ENCODE data around the gene IL1A. TPM values are rescaled to one million over a fixed set of nuclear protein-coding genes. Genes with fewer than 3 reads are reported as not detected.

IL1A gene
- total and polyA plus RNA-seq, 9 donors: 0.09 to 0.12 TPM; not detected in 7

- H3K4me1 ChIP-seq (ENCODE audit: control insufficient read depth, insufficient read depth, low read length): peaks cover 4% of the 10 kb centered on the region
- H3K27me3 ChIP-seq (ENCODE audit: control insufficient read depth, insufficient read depth, low read length): no peaks in the 10 kb centered on the region
- no peak overlapping the region for H3K27ac ChIP-seq (ENCODE audit: low read length)
- no peaks in the 10 kb centered on the region for H3K36me3 ChIP-seq (ENCODE audit: control insufficient read depth, insufficient read depth, low read length)
- H3K9me3 ChIP-seq (replicated peaks; ENCODE audit: control insufficient read depth, low read depth, low read length): no peaks in the 10 kb centered on the region
- DNase-seq: no peak
- 60% methylated on average over 3 of the region's 5 CpGs for WGBS (ENCODE audit: insufficient coverage)
- no peak overlapping the region for H3K4me3 ChIP-seq (ENCODE audit: low read length)
These were observed 45.0 kb upstream of the IL1A start for GRCh38 chr2:112829101-112829960.

GRCh38 chr2:112828251-112828691 lies 44.0 kb upstream of the IL1A start:
- WGBS (ENCODE audit: insufficient coverage): no CpG with 5 or more reads among the region's 3 CpGs
- Histone ChIP-seq H3K27ac (ENCODE audit: low read length) (no peak overlapping the region), H3K36me3 (ENCODE audit: control insufficient read depth, insufficient read depth, low read length) (no peaks in the 10 kb centered on the region), H3K4me3 (ENCODE audit: low read length) (no peak overlapping the region), H3K4me1 (ENCODE audit: control insufficient read depth, insufficient read depth, low read length) (peaks cover 4% of the 10 kb centered on the region), H3K27me3 (ENCODE audit: control insufficient read depth, insufficient read depth, low read length) (no peaks in the 10 kb centered on the region), H3K9me3 (replicated peaks; ENCODE audit: control insufficient read depth, low read depth, low read length) (no peaks in the 10 kb centered on the region)
- no peak for DNase-seq

GRCh38 chr2:112827604-112828185 lies 43.4 kb upstream of the IL1A start:
- H3K27me3 ChIP-seq (ENCODE audit: control insufficient read depth, insufficient read depth, low read length): no peaks in the 10 kb centered on the region
- 50% methylated on average over 1 of the region's 6 CpGs for WGBS (ENCODE audit: insufficient coverage)
- H3K4me1 ChIP-seq (ENCODE audit: control insufficient read depth, insufficient read depth, low read length): peaks cover 4% of the 10 kb centered on the region
- no peaks in the 10 kb centered on the region for H3K9me3 ChIP-seq (replicated peaks; ENCODE audit: control insufficient read depth, low read depth, low read length)
- H3K4me3 ChIP-seq (ENCODE audit: low read length): no peak overlapping the region
- no peak overlapping the region for H3K27ac ChIP-seq (ENCODE audit: low read length)
- DNase-seq: no peak
- no peaks in the 10 kb centered on the region for H3K36me3 ChIP-seq (ENCODE audit: control insufficient read depth, insufficient read depth, low read length)

- no peak for DNase-seq
- Histone ChIP-seq H3K27me3 (ENCODE audit: control insufficient read depth, insufficient read depth, low read length) (no peaks in the 10 kb centered on the region), H3K27ac (ENCODE audit: low read length) (no peak overlapping the region), H3K9me3 (replicated peaks; ENCODE audit: control insufficient read depth, low read depth, low read length) (no peaks in the 10 kb centered on the region), H3K4me1 (ENCODE audit: control insufficient read depth, insufficient read depth, low read length) (peaks cover 4% of the 10 kb centered on the region), H3K4me3 (ENCODE audit: low read length) (no peak overlapping the region), H3K36me3 (ENCODE audit: control insufficient read depth, insufficient read depth, low read length) (no peaks in the 10 kb centered on the region)
- WGBS (ENCODE audit: insufficient coverage): 60% methylated on average over 1 of the region's 3 CpGs
These were observed 42.7 kb upstream of the IL1A start for GRCh38 chr2:112827009-112827408.

- Histone ChIP-seq H3K27me3 (ENCODE audit: control insufficient read depth, insufficient read depth, low read length) (no peaks in the 10 kb centered on the region), H3K27ac (ENCODE audit: low read length) (no peak overlapping the region), H3K4me3 (ENCODE audit: low read length) (no peak overlapping the region), H3K9me3 (replicated peaks; ENCODE audit: control insufficient read depth, low read depth, low read length) (no peaks in the 10 kb centered on the region), H3K36me3 (ENCODE audit: control insufficient read depth, insufficient read depth, low read length) (no peaks in the 10 kb centered on the region), H3K4me1 (ENCODE audit: control insufficient read depth, insufficient read depth, low read length) (no peaks in the 10 kb centered on the region)
- WGBS (ENCODE audit: insufficient coverage): no CpG with 5 or more reads among the region's 2 CpGs
- no peak for DNase-seq
These were observed 41.4 kb upstream of the IL1A start for GRCh38 chr2:112825706-112826105.

GRCh38 chr2:112824694-112825085 lies 40.4 kb upstream of the IL1A start:
- no peak for DNase-seq
- no peak overlapping the region for H3K4me3 ChIP-seq (ENCODE audit: low read length)
- no peak overlapping the region for H3K27ac ChIP-seq (ENCODE audit: low read length)
- no peaks in the 10 kb centered on the region for H3K27me3 ChIP-seq (ENCODE audit: control insufficient read depth, insufficient read depth, low read length)
- H3K36me3 ChIP-seq (ENCODE audit: control insufficient read depth, insufficient read depth, low read length): no peaks in the 10 kb centered on the region
- H3K9me3 ChIP-seq (replicated peaks; ENCODE audit: control insufficient read depth, low read depth, low read length): no peaks in the 10 kb centered on the region
- no peaks in the 10 kb centered on the region for H3K4me1 ChIP-seq (ENCODE audit: control insufficient read depth, insufficient read depth, low read length)

GRCh38 chr2:112821682-112822081 lies 37.4 kb upstream of the IL1A start:
- Histone ChIP-seq H3K27me3 (ENCODE audit: control insufficient read depth, insufficient read depth, low read length) (no peaks in the 10 kb centered on the region), H3K4me1 (ENCODE audit: control insufficient read depth, insufficient read depth, low read length) (no peaks in the 10 kb centered on the region), H3K9me3 (replicated peaks; ENCODE audit: control insufficient read depth, low read depth, low read length) (no peaks in the 10 kb centered on the region), H3K27ac (ENCODE audit: low read length) (no peak overlapping the region), H3K36me3 (ENCODE audit: control insufficient read depth, insufficient read depth, low read length) (no peaks in the 10 kb centered on the region), H3K4me3 (ENCODE audit: low read length) (no peak overlapping the region)
- DNase-seq: no peak
- 40% methylated on average over 3 of the region's 4 CpGs for WGBS (ENCODE audit: insufficient coverage)

- H3K27me3 ChIP-seq (ENCODE audit: control insufficient read depth, insufficient read depth, low read length): no peaks in the 10 kb centered on the region
- H3K36me3 ChIP-seq (ENCODE audit: control insufficient read depth, insufficient read depth, low read length): no peaks in the 10 kb centered on the region
- DNase-seq: no peak
- no peak overlapping the region for H3K27ac ChIP-seq (ENCODE audit: low read length)
- 56% methylated on average over 1 of the region's 5 CpGs for WGBS (ENCODE audit: insufficient coverage)
- H3K4me1 ChIP-seq (ENCODE audit: control insufficient read depth, insufficient read depth, low read length): no peaks in the 10 kb centered on the region
- no peaks in the 10 kb centered on the region for H3K9me3 ChIP-seq (replicated peaks; ENCODE audit: control insufficient read depth, low read depth, low read length)
- H3K4me3 ChIP-seq (ENCODE audit: low read length): no peak overlapping the region
These were observed 36.8 kb upstream of the IL1A start for GRCh38 chr2:112821142-112821541.

GRCh38 chr2:112820343-112820742 lies 36.0 kb upstream of the IL1A start:
- H3K27ac ChIP-seq (ENCODE audit: low read length): no peak overlapping the region
- no peaks in the 10 kb centered on the region for H3K36me3 ChIP-seq (ENCODE audit: control insufficient read depth, insufficient read depth, low read length)
- H3K9me3 ChIP-seq (replicated peaks; ENCODE audit: control insufficient read depth, low read depth, low read length): no peaks in the 10 kb centered on the region
- no peaks in the 10 kb centered on the region for H3K27me3 ChIP-seq (ENCODE audit: control insufficient read depth, insufficient read depth, low read length)
- H3K4me1 ChIP-seq (ENCODE audit: control insufficient read depth, insufficient read depth, low read length): no peaks in the 10 kb centered on the region
- no peak overlapping the region for H3K4me3 ChIP-seq (ENCODE audit: low read length)
- DNase-seq: no peak

- Histone ChIP-seq H3K4me1 (ENCODE audit: control insufficient read depth, insufficient read depth, low read length) (peaks cover 3% of the 10 kb centered on the region), H3K4me3 (ENCODE audit: low read length) (no peak overlapping the region), H3K27ac (ENCODE audit: low read length) (no peak overlapping the region), H3K36me3 (ENCODE audit: control insufficient read depth, insufficient read depth, low read length) (no peaks in the 10 kb centered on the region), H3K9me3 (replicated peaks; ENCODE audit: control insufficient read depth, low read depth, low read length) (no peaks in the 10 kb centered on the region), H3K27me3 (ENCODE audit: control insufficient read depth, insufficient read depth, low read length) (no peaks in the 10 kb centered on the region)
- WGBS (ENCODE audit: insufficient coverage): 58% methylated on average over 4 of the region's 7 CpGs
- no peak for DNase-seq
These were observed 34.8 kb upstream of the IL1A start for GRCh38 chr2:112819081-112819480.
